ENCODE measurements around the gene H19. TPM values are rescaled to one million over a fixed set of nuclear protein-coding genes. Genes with fewer than 3 reads are reported as not detected.
A peak's percentile ranks its signal among the peaks of the same experiment; 100 is the strongest.

H19 gene
- total and polyA plus RNA-seq, 9 of the 15 experiments (the other 6 are each of a cell fraction or from before 2014, with no cell fraction given), result 0.13 to 682 (median 15.7) TPM

- no peaks in the 10 kb centered on the region for H3K79me2 ChIP-seq (ENCODE audit: control insufficient read depth, insufficient read depth, low read length)
- FAIRE-seq, result peak; percentile 62
- H4K20me1 ChIP-seq (replicated peaks; ENCODE audit: control insufficient read depth, insufficient read depth, low read length), result no peaks in the 10 kb centered on the region
- POLR2A ChIA-PET, result interaction anchor here (0.6 to 1.1 kb wide), 2 partner anchors 10 to 13 kb away, joined by 3 to 6 read pairs; no protein-coding TSS in a partner anchor
- H3K27ac ChIP-seq (ENCODE audit: extremely low read depth, low read depth, low read length), result no peak overlapping the region
- no peaks in the 10 kb centered on the region for H3K9me3 ChIP-seq (replicated peaks; ENCODE audit: control insufficient read depth, insufficient read depth, low read depth, low read length)
- no TSS peak for BruUV-seq (replicated peaks)
- no peaks in the 10 kb centered on the region for H3K36me3 ChIP-seq (ENCODE audit: control insufficient read depth, insufficient read depth, low read length)
- no peak overlapping the region for H2AFZ ChIP-seq (ENCODE audit: low read depth, low read length)
- H3K9me1 ChIP-seq (ENCODE audit: control insufficient read depth, insufficient read depth, low read length), result no peaks in the 10 kb centered on the region
- no peak for TF ChIP-seq RERE (CRISPR knock-in tag; IDR thresholded peaks at IDR 0.05; ENCODE audit: borderline replicate concordance)
- TF ChIP-seq ATF6 (CRISPR knock-in tag; IDR thresholded peaks at IDR 0.05), result no peak
- no peak for DNase-seq (ENCODE audit: extremely low read depth in 1 of 4, low spot score in 3 of 4)
- H3K4me2 ChIP-seq (ENCODE audit: insufficient read depth, low read length), result no peak overlapping the region
- CTCF ChIA-PET (ENCODE audit: low intra/inter-chr PET ratio), result interaction anchor here (0.7 to 3.3 kb wide), 3 partner anchors 52 to 253 kb away, joined by 3 to 25 read pairs (median 3); no protein-coding TSS in a partner anchor
- no CpG with 5 or more reads among the region's 36 CpGs for WGBS (ENCODE audit: insufficient coverage, low coverage, missing lambda C conversion rate)
- intact Hi-C loops (cut with micrococcal nuclease), result no loop called here
- in situ Hi-C loops (cut with MboI), result no loop called here
- peaks cover 0 to 5% of the 10 kb centered on the region in 2 experiments; a peak in 3 of 5 replicates for H3K4me1 ChIP-seq (replicated peaks in 1 of 2; ENCODE audit: control insufficient read depth in 2 of 2, insufficient read depth in 2 of 2, low read length in 2 of 2)
- H3K9ac ChIP-seq (ENCODE audit: insufficient read depth in 1 of 2, low read depth in 2 of 2, low read length in 2 of 2), result no peak overlapping the region
- no peak overlapping the region for H3K4me3 ChIP-seq
- peak; percentile 66 for ATAC-seq
- no peaks in the 10 kb centered on the region for H3K27me3 ChIP-seq (ENCODE audit: control insufficient read depth in 2 of 2, insufficient read depth in 2 of 2, low read length in 2 of 2)
Observed at GRCh38 chr11:1947592-1948237, 49.9 kb downstream of the H19 start.

All from K562 (cell line).